ENCODE measurements around the gene CDCA7.

The CDCA7 gene

GRCh38 chr2:173404841-173405750, 50.4 kb downstream of the CDCA7 start:
- no peak for DNase-seq (ENCODE audit: extremely low read depth, low read depth)
- TF ChIP-seq CTCF (IDR thresholded peaks at IDR 0.05; ENCODE audit: low read depth, low read length) = no peak

- no peak for TF ChIP-seq CTCF (IDR thresholded peaks at IDR 0.05; ENCODE audit: low read depth, low read length)
These were observed 52.5 kb downstream of the CDCA7 start for GRCh38 chr2:173407176-173407575.

GRCh38 chr2:173407646-173408045, 53.0 kb downstream of the CDCA7 start:
- no peak for TF ChIP-seq CTCF (IDR thresholded peaks at IDR 0.05; ENCODE audit: low read depth, low read length)
- no peak for DNase-seq (ENCODE audit: extremely low read depth, low read depth)

More at GRCh38 chr2:173407176-173407575, 52.5 kb downstream of the CDCA7 start:
- no peak for DNase-seq (ENCODE audit: extremely low read depth, low read depth)

GRCh38 chr2:173410579-173410978, 55.9 kb downstream of the CDCA7 start:
- TF ChIP-seq CTCF (IDR thresholded peaks at IDR 0.05; ENCODE audit: low read depth, low read length) = no peak
- no peak for DNase-seq (ENCODE audit: extremely low read depth, low read depth)

DNA sequence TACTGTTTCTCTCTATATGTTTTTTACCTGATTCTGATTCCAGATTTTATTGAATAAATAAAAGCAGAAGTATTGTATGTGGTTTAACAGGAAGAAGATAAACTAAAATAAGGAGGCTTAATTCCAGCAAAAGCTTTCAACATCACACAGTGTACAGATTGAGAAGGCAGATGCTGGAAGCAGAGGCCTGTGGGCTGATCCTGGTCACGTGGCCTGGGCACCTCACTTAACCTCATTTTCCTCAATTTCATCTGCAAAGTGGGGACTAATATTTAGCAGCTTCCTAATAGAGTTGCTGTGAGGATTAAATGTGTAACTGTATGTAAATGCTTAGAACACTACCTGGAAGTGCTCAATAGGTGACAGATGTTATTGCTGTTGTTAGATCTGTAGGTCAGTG, 58.0 kb downstream of the CDCA7 start:
- DNase-seq (ENCODE audit: extremely low read depth, low read depth) = no peak
- TF ChIP-seq CTCF (IDR thresholded peaks at IDR 0.05; ENCODE audit: low read depth, low read length) = no peak

- no peak for DNase-seq (ENCODE audit: extremely low read depth, low read depth)
- TF ChIP-seq CTCF (IDR thresholded peaks at IDR 0.05; ENCODE audit: low read depth, low read length) = no peak
These were observed 60.2 kb downstream of the CDCA7 start for GRCh38 chr2:173414823-173415322.

Measured in AG09319 (cell line).